ENCODE results near the gene STK10. TPM values are rescaled to one million over a fixed set of nuclear protein-coding genes. Genes with fewer than 3 reads are reported as not detected.

The STK10 gene
- total RNA-seq, 1 experiment from 2014 or later: 25.7 TPM

GRCh38 chr5:172224996-172225395 lies 37.0 kb upstream of the STK10 start:
- Histone ChIP-seq H3K27ac (ENCODE audit: low read length) (no peak overlapping the region), H3K4me3 (ENCODE audit: low read length) (no peak overlapping the region), H3K4me1 (ENCODE audit: insufficient read depth, low read length) (no peaks in the 10 kb centered on the region), H3K4me2 (ENCODE audit: low read length) (no peak overlapping the region), H3K79me2 (ENCODE audit: low read length) (no peaks in the 10 kb centered on the region), H3K27me3 (ENCODE audit: low read length) (no peaks in the 10 kb centered on the region), H3K9ac (ENCODE audit: low read length) (no peak overlapping the region), H3K9me2 (replicated peaks; ENCODE audit: low read length) (no peaks in the 10 kb centered on the region), H3K36me3 (ENCODE audit: low read depth, low read length) (peaks cover 15% of the 10 kb centered on the region), H4K20me1 (ENCODE audit: low read length) (no peaks in the 10 kb centered on the region), H2AFZ (ENCODE audit: low read length) (no peak overlapping the region), H3K9me3 (ENCODE audit: low read length) (no peaks in the 10 kb centered on the region), H3F3A (ENCODE audit: low read length, unreplicated experiment) (no peaks in the 10 kb centered on the region)
- CTCF ChIA-PET: interaction anchor here (0.6 kb wide), 1 partner anchor 146 kb away, joined by 3 read pairs; no protein-coding TSS in a partner anchor
- BruUV-seq (replicated peaks): no TSS peak
- POLR2A ChIA-PET (ENCODE audit: unreplicated experiment): no interaction called here
- no peak for ATAC-seq
- TF ChIP-seq EZH2 (IDR thresholded peaks at IDR 0.05; ENCODE audit: low read length, unreplicated experiment): no peak
- TF ChIP-seq EZH2phosphoT487 (IDR thresholded peaks at IDR 0.05; ENCODE audit: borderline replicate concordance, low read length): no peak
- TF ChIP-seq CTCF (conservative IDR thresholded peaks at IDR 0.05; ENCODE audit: low read depth, low read length): no peak
- no peak for DNase-seq
- intact Hi-C loops (cut with micrococcal nuclease): no loop called here

- H2AFZ ChIP-seq (ENCODE audit: low read length): no peak overlapping the region
- no peaks in the 10 kb centered on the region for H3K79me2 ChIP-seq (ENCODE audit: low read length)
- no peaks in the 10 kb centered on the region for H3F3A ChIP-seq (ENCODE audit: low read length, unreplicated experiment)
- BruUV-seq (replicated peaks): no TSS peak
- H3K27me3 ChIP-seq (ENCODE audit: low read length): no peaks in the 10 kb centered on the region
- ChIA-PET POLR2A (ENCODE audit: unreplicated experiment) (no interaction called here), CTCF (no interaction called here)
- no peak overlapping the region for H3K27ac ChIP-seq (ENCODE audit: low read length)
- no peaks in the 10 kb centered on the region for H3K9me3 ChIP-seq (ENCODE audit: low read length)
- no peaks in the 10 kb centered on the region for H4K20me1 ChIP-seq (ENCODE audit: low read length)
- no peak overlapping the region for H3K4me3 ChIP-seq (ENCODE audit: low read length)
- TF ChIP-seq CTCF (conservative IDR thresholded peaks at IDR 0.05; ENCODE audit: low read depth, low read length): no peak
- H3K9ac ChIP-seq (ENCODE audit: low read length): no peak overlapping the region
- DNase-seq: no peak
- no peak for ATAC-seq
- H3K4me2 ChIP-seq (ENCODE audit: low read length): no peak overlapping the region
- intact Hi-C loops (cut with micrococcal nuclease): no loop called here
- no peaks in the 10 kb centered on the region for H3K4me1 ChIP-seq (ENCODE audit: insufficient read depth, low read length)
- peaks cover 14% of the 10 kb centered on the region for H3K36me3 ChIP-seq (ENCODE audit: low read depth, low read length)
- no peaks in the 10 kb centered on the region for H3K9me2 ChIP-seq (replicated peaks; ENCODE audit: low read length)
These were observed 36.2 kb upstream of the STK10 start for GRCh38 chr5:172223901-172224873.

GRCh38 chr5:172219296-172219695 lies 31.3 kb upstream of the STK10 start:
- TF ChIP-seq EZH2 (IDR thresholded peaks at IDR 0.05; ENCODE audit: low read length, unreplicated experiment) (no peak), CTCF (conservative IDR thresholded peaks at IDR 0.05; ENCODE audit: low read depth, low read length) (no peak), EZH2phosphoT487 (IDR thresholded peaks at IDR 0.05; ENCODE audit: borderline replicate concordance, low read length) (no peak)
- intact Hi-C loops (cut with micrococcal nuclease): no loop called here
- no peak overlapping the region for H2AFZ ChIP-seq (ENCODE audit: low read length)
- H3K9ac ChIP-seq (ENCODE audit: low read length): no peak overlapping the region
- no peak for DNase-seq
- H3K4me1 ChIP-seq (ENCODE audit: insufficient read depth, low read length): no peaks in the 10 kb centered on the region
- H3K4me3 ChIP-seq (ENCODE audit: low read length): no peak overlapping the region
- no peaks in the 10 kb centered on the region for H3K9me3 ChIP-seq (ENCODE audit: low read length)
- no TSS peak for BruUV-seq (replicated peaks)
- ATAC-seq: no peak
- H3K27me3 ChIP-seq (ENCODE audit: low read length): no peaks in the 10 kb centered on the region
- H3K36me3 ChIP-seq (ENCODE audit: low read depth, low read length): peaks cover 15% of the 10 kb centered on the region
- H3F3A ChIP-seq (ENCODE audit: low read length, unreplicated experiment): no peaks in the 10 kb centered on the region
- no peak overlapping the region for H3K27ac ChIP-seq (ENCODE audit: low read length)
- POLR2A ChIA-PET (ENCODE audit: unreplicated experiment): no interaction called here
- no peaks in the 10 kb centered on the region for H4K20me1 ChIP-seq (ENCODE audit: low read length)
- H3K4me2 ChIP-seq (ENCODE audit: low read length): no peak overlapping the region
- H3K9me2 ChIP-seq (replicated peaks; ENCODE audit: low read length): no peaks in the 10 kb centered on the region
- H3K79me2 ChIP-seq (ENCODE audit: low read length): no peaks in the 10 kb centered on the region
- CTCF ChIA-PET: no interaction called here

Data from PC-3 (cell line).